Skeletal muscle tissue (tissue), 4 donors: ENCODE data around the gene ENTR1. TPM values are rescaled to one million over a fixed set of nuclear protein-coding genes. Genes with fewer than 3 reads are reported as not detected.

Source experiments
- H3K27ac ChIP-seq: one replicate; pipeline ENCODE4 v1.7.0; 2013; ENCODE audit warnings: mild to moderate bottlenecking, low read depth, low read length, inconsistent platforms
- H3K27me3 ChIP-seq, 3 donors: one replicate each; pipeline ENCODE4 v1.7.0; 2013; ENCODE audit warnings: low read length in 3 of 3; ENCODE audit not compliant: control insufficient read depth in 3 of 3, insufficient read depth in 3 of 3
- H3K36me3 ChIP-seq, 3 donors: one replicate each; pipeline ENCODE4 v1.7.0; 2013; ENCODE audit warnings: low read length in 3 of 3; ENCODE audit not compliant: control insufficient read depth in 3 of 3, insufficient read depth in 3 of 3
- H3K4me1 ChIP-seq, 3 donors: one replicate each; pipeline ENCODE4 v1.7.0; 2013; ENCODE audit warnings: low read length in 3 of 3, mild to moderate bottlenecking in 3 of 3; ENCODE audit not compliant: control insufficient read depth in 3 of 3, insufficient read depth in 3 of 3
- H3K4me3 ChIP-seq, 3 donors: one replicate each; pipeline ENCODE4 v1.7.0; 2013; ENCODE audit warnings: low read length in 3 of 3
- H3K9ac ChIP-seq, 3 donors: one replicate each; pipeline ENCODE4 v1.7.0; 2013; ENCODE audit warnings: low read length in 3 of 3, mild to moderate bottlenecking in 3 of 3, moderate library complexity in 2 of 3, low read depth in 1 of 3
- H3K9me3 ChIP-seq, 3 donors: one replicate each; pipeline ENCODE4 v1.7.0; 2013; ENCODE audit warnings: low read length in 3 of 3; ENCODE audit not compliant: control insufficient read depth in 3 of 3
- total RNA-seq: library from RNA; depleted of rRNA; stranded (reverse); fragments of >200 nt; gene quantifications from one replicate; pipeline ENCODE4 v1.2.3, GENCODE V29; 2014
- donor health status: Osteomylitis.

ENTR1 gene
- total RNA-seq, 1 donor from 2014 or later = 7.8 TPM

- peaks cover 62 to 78% (median 76%) of the 10 kb centered on the region in 3 donors for H3K36me3 ChIP-seq
- no peaks in the 10 kb centered on the region for H3K27me3 ChIP-seq
- H3K9ac ChIP-seq = no peak overlapping the region
- no peak overlapping the region for H3K27ac ChIP-seq
- no peak overlapping the region for H3K4me3 ChIP-seq
- no peaks in the 10 kb centered on the region for H3K4me1 ChIP-seq
- H3K9me3 ChIP-seq = no peaks in the 10 kb centered on the region
Observed at GRCh38 chr9:136447173-136447778, 36.9 kb upstream of the ENTR1 start.

GRCh38 chr9:136445799-136446198 is 35.4 kb upstream of the ENTR1 start:
- peaks cover 67 to 79% (median 79%) of the 10 kb centered on the region in 3 donors for H3K36me3 ChIP-seq
- no peaks in the 10 kb centered on the region for H3K9me3 ChIP-seq
- H3K4me1 ChIP-seq = peaks cover 0 to under 1% (median 0%) of the 10 kb centered on the region in 3 donors
- no peak overlapping the region for H3K9ac ChIP-seq
- no peak overlapping the region for H3K4me3 ChIP-seq
- H3K27ac ChIP-seq = no peak overlapping the region
- no peaks in the 10 kb centered on the region for H3K27me3 ChIP-seq

- H3K4me1 ChIP-seq = peaks cover 4 to 10% (median 8%) of the 10 kb centered on the region in 3 donors
- no peaks in the 10 kb centered on the region for H3K27me3 ChIP-seq
- no peak overlapping the region for H3K4me3 ChIP-seq
- H3K9ac ChIP-seq = no peak overlapping the region
- no peaks in the 10 kb centered on the region for H3K9me3 ChIP-seq
- no peak overlapping the region for H3K27ac ChIP-seq
- peaks cover 59 to 68% (median 68%) of the 10 kb centered on the region in 3 donors for H3K36me3 ChIP-seq
Observed at GRCh38 chr9:136444102-136444501, 33.7 kb upstream of the ENTR1 start.

GRCh38 chr9:136443687-136444086 is 33.3 kb upstream of the ENTR1 start:
- H3K4me3 ChIP-seq = no peak overlapping the region
- no peak overlapping the region for H3K27ac ChIP-seq
- no peak overlapping the region for H3K9ac ChIP-seq
- peaks cover 58 to 64% (median 64%) of the 10 kb centered on the region in 3 donors for H3K36me3 ChIP-seq
- H3K4me1 ChIP-seq = peaks cover 4 to 15% (median 9%) of the 10 kb centered on the region in 3 donors
- H3K9me3 ChIP-seq = no peaks in the 10 kb centered on the region
- H3K27me3 ChIP-seq = no peaks in the 10 kb centered on the region

- H3K27ac ChIP-seq = no peak overlapping the region
- no peaks in the 10 kb centered on the region for H3K27me3 ChIP-seq
- H3K9me3 ChIP-seq = no peaks in the 10 kb centered on the region
- peaks cover 6 to 21% (median 15%) of the 10 kb centered on the region in 3 donors for H3K4me1 ChIP-seq
- H3K9ac ChIP-seq = no peak overlapping the region
- peaks cover 52 to 60% (median 58%) of the 10 kb centered on the region in 3 donors for H3K36me3 ChIP-seq
- H3K4me3 ChIP-seq = no peak overlapping the region
Observed at GRCh38 chr9:136443087-136443486, 32.7 kb upstream of the ENTR1 start.

- H3K4me1 ChIP-seq = peaks cover 15 to 29% (median 24%) of the 10 kb centered on the region in 3 donors
- no peak overlapping the region for H3K4me3 ChIP-seq
- no peaks in the 10 kb centered on the region for H3K27me3 ChIP-seq
- H3K27ac ChIP-seq = no peak overlapping the region
- peaks cover 49 to 53% (median 51%) of the 10 kb centered on the region in 3 donors for H3K36me3 ChIP-seq
- H3K9ac ChIP-seq = no peak overlapping the region
- no peaks in the 10 kb centered on the region for H3K9me3 ChIP-seq
Observed at GRCh38 chr9:136442265-136442664, 31.9 kb upstream of the ENTR1 start.

- no peak overlapping the region for H3K4me3 ChIP-seq
- H3K27ac ChIP-seq = no peak overlapping the region
- H3K9me3 ChIP-seq = no peaks in the 10 kb centered on the region
- H3K4me1 ChIP-seq = peaks cover 19 to 34% (median 28%) of the 10 kb centered on the region in 3 donors
- H3K9ac ChIP-seq = no peak overlapping the region
- H3K36me3 ChIP-seq = peaks cover 46 to 48% (median 48%) of the 10 kb centered on the region in 3 donors
- no peaks in the 10 kb centered on the region for H3K27me3 ChIP-seq
Observed at GRCh38 chr9:136441681-136442245, 31.3 kb upstream of the ENTR1 start.

- H3K9me3 ChIP-seq = no peaks in the 10 kb centered on the region
- H3K9ac ChIP-seq = no peak overlapping the region
- H3K4me3 ChIP-seq = no peak overlapping the region
- no peaks in the 10 kb centered on the region for H3K27me3 ChIP-seq
- H3K4me1 ChIP-seq = peaks cover 19 to 36% (median 30%) of the 10 kb centered on the region in 3 donors
- H3K27ac ChIP-seq = no peak overlapping the region
- H3K36me3 ChIP-seq = peaks cover 42 to 47% (median 45%) of the 10 kb centered on the region in 3 donors
Observed at GRCh38 chr9:136441191-136441680, 30.8 kb upstream of the ENTR1 start.

- no peaks in the 10 kb centered on the region for H3K9me3 ChIP-seq
Observed at GRCh38 chr9:136439481-136440408, 29.3 kb upstream of the ENTR1 start, which contains the start of gene INPP5E. TSS of gene INPP5E (minus strand) at chr9:136439845. CDS start at chr9:136439419, 426 bp downstream.

More at GRCh38 chr9:136439481-136440408, 29.3 kb upstream of the ENTR1 start, which contains the start of gene INPP5E:
- Histone ChIP-seq H3K4me3 (peak within 1 kb of the TSS; percentile 74 to 80 (median 79)), H3K9ac (peak within 1 kb of the TSS; percentile 75 to 86 (median 76)), H3K27ac (peak within 1 kb of the TSS; percentile 55), H3K36me3 (peaks cover 34 to 44% (median 36%) of the 10 kb centered on the region in 3 donors), H3K27me3 (no peaks in the 10 kb centered on the region), H3K4me1 (peaks cover 19 to 36% (median 30%) of the 10 kb centered on the region in 3 donors)
